HepG2 (cell line): ENCODE measurements around the gene LGALS9. TPM values are rescaled to one million over a fixed set of nuclear protein-coding genes. Genes with fewer than 3 reads are reported as not detected.

ENCODE experiments used
- ATAC-seq: fragments of 200-7000 bp; cut with Tn5 transposase; 3 replicates; pipeline ENCODE4 v1.9.1; 2020; ENCODE audit warnings: mild to moderate bottlenecking, moderate library complexity
- BruUV-seq: library from RNA; stranded (reverse); fragments of 400-500 nt; replicated peaks from 2 replicates; lab custom pipeline; 2021; lab: Mats Ljungman, UMichigan
- CTCF ChIA-PET: fragments of 300-600 bp; formaldehyde crosslinking; extraction: SDS; loops from one replicate; lab custom pipeline; 2021; ENCODE audit warnings: low total read pairs, inconsistent platforms, low intra/inter-chr PET ratio; lab: Yijun Ruan, JAX
- POLR2A ChIA-PET: fragments of 350-600 bp; sonication (Branson Sonifier 250); formaldehyde crosslinking; loops from one replicate; lab custom pipeline; 2020; ENCODE audit warnings: antibody characterized with exemption, inconsistent platforms; lab: Yijun Ruan, JAX
- DNase-seq: peaks from one replicate; pipeline ENCODE4 v3.0.0-alpha.2; 2015; ENCODE audit warnings: low spot score
- FAIRE-seq: peaks from 3 replicates; lab custom pipeline; 2011; peaks lifted over from hg19 to GRCh38; lab: Jason Lieb, UNC
- H2AFZ ChIP-seq: one replicate; pipeline ENCODE4 v1.6.1; 2011; ENCODE audit warnings: low read length, inconsistent platforms
- H3K27ac ChIP-seq: fragments of 300-600 bp; 3 replicates; pipeline ENCODE4 v1.8.0; 2011; ENCODE audit warnings: mixed run types, mild to moderate bottlenecking, mixed read lengths, low read length, inconsistent platforms; ENCODE audit not compliant: insufficient read depth; ENCODE audit errors: extremely low read length
- H3K27me3 ChIP-seq, 2 experiments: fragments of 200-600 bp in 1 of 2; 2 replicates in 1 of 2; 3 replicates in 1 of 2; pipeline versions ENCODE4 v1.6.0 to v1.8.0; 2011; ENCODE audit warnings: low read length in 2 of 2, mild to moderate bottlenecking in 2 of 2, moderate library complexity in 2 of 2, inconsistent platforms in 1 of 2; ENCODE audit not compliant: insufficient read depth in 2 of 2, control insufficient read depth in 1 of 2
- H3K36me3 ChIP-seq, 2 experiments: fragments of 200-600 bp in 1 of 2; replicated peaks in 1 of 2; 2 replicates in 1 of 2; 3 replicates in 1 of 2; pipeline versions ENCODE4 v1.5.1 to v1.8.0; 2011; ENCODE audit warnings: low read length in 2 of 2, inconsistent platforms in 1 of 2; ENCODE audit not compliant: insufficient read depth in 2 of 2, control insufficient read depth in 1 of 2
- H3K4me1 ChIP-seq: 2 replicates; pipeline ENCODE4 v1.5.1; 2012; ENCODE audit warnings: low read length, inconsistent platforms; ENCODE audit not compliant: insufficient read depth
- H3K4me2 ChIP-seq: 2 replicates; pipeline ENCODE4 v1.6.0; 2011; ENCODE audit warnings: low read depth, low read length, inconsistent platforms
- H3K4me3 ChIP-seq, 3 experiments: fragments of 200-600 bp in 1 of 3; sonication (generic), shearing (Covaris generic) in 1 of 3; replicated peaks in 1 of 3; 2 replicates each; pipeline ENCODE4 v1.5.1; 2011 to 2016; ENCODE audit warnings: low read length in 3 of 3, inconsistent platforms in 2 of 3, low read depth in 2 of 3, mild to moderate bottlenecking in 2 of 3, control low read depth in 1 of 3, mixed read lengths in 1 of 3; ENCODE audit not compliant: insufficient read depth in 1 of 3
- H3K79me2 ChIP-seq: one replicate; pipeline ENCODE4 v1.6.1; 2011; ENCODE audit warnings: low read length, inconsistent platforms; ENCODE audit not compliant: insufficient read depth
- H3K9ac ChIP-seq: 2 replicates; pipeline ENCODE4 v1.6.0; 2011; ENCODE audit warnings: mild to moderate bottlenecking, low read depth, low read length, inconsistent platforms; ENCODE audit not compliant: insufficient read depth
- H3K9me3 ChIP-seq: 2 replicates; pipeline ENCODE4 v1.5.1; 2012; ENCODE audit warnings: mild to moderate bottlenecking, low read length
- H4K20me1 ChIP-seq: 2 replicates; pipeline ENCODE4 v1.6.0; 2011; ENCODE audit warnings: inconsistent platforms, mild to moderate bottlenecking, low read length, moderate library complexity; ENCODE audit not compliant: insufficient read depth
- CSRNP1 ChIP-seq: sonication (generic); formaldehyde crosslinking; IDR thresholded peaks from 2 replicates; pipeline ENCODE4 v1.8.1; 2023; ENCODE audit warnings: mild to moderate bottlenecking, missing genetic modification reagents
- ELF3 ChIP-seq: IDR thresholded peaks from 2 replicates; pipeline ENCODE4 v1.6.1; 2016; ENCODE audit warnings: missing genetic modification reagents, missing compliant biosample characterization
- EZH2 ChIP-seq: conservative IDR thresholded peaks from 2 replicates; pipeline ENCODE4 v1.6.1; 2012; ENCODE audit warnings: mild to moderate bottlenecking, low read depth, low read length, moderate library complexity
- FOSL2 ChIP-seq: sonication (generic); formaldehyde crosslinking; IDR thresholded peaks from 2 replicates; pipeline ENCODE4 v1.4.0; 2020; ENCODE audit warnings: missing genetic modification reagents
- JARID2 ChIP-seq: sonication (generic); formaldehyde crosslinking; IDR thresholded peaks from 2 replicates; pipeline ENCODE4 v1.8.1; 2023; ENCODE audit warnings: missing genetic modification reagents, inconsistent platforms; ENCODE audit not compliant: insufficient replicate concordance
- KAT2B ChIP-seq: fragments of 150-350 bp; IDR thresholded peaks from 2 replicates; pipeline ENCODE4 v1.6.1; 2014; ENCODE audit warnings: low read depth, low read length, borderline replicate concordance
- MAFK ChIP-seq, 2 experiments: IDR thresholded peaks in 1 of 2; conservative IDR thresholded peaks in 1 of 2; 2 replicates each; pipeline ENCODE4 v1.6.1; 2011; ENCODE audit warnings: improper control_type of control experiment in 2 of 2, low read length in 2 of 2
- MNT ChIP-seq: fragments of 450-650 bp; IDR thresholded peaks from 2 replicates; pipeline ENCODE4 v1.6.1; 2016
- NFE2L2 ChIP-seq: fragments of 150-350 bp; IDR thresholded peaks from 2 replicates; pipeline ENCODE4 v1.6.1; 2014; ENCODE audit warnings: low read length
- PREB ChIP-seq: sonication (generic); formaldehyde crosslinking; IDR thresholded peaks from 2 replicates; pipeline ENCODE4 v1.4.0; 2020; ENCODE audit warnings: missing genetic modification reagents
- SRF ChIP-seq: IDR thresholded peaks from 2 replicates; pipeline ENCODE4 v1.6.1; 2011; ENCODE audit warnings: mild to moderate bottlenecking, low read depth, low read length, moderate library complexity
- ZFX ChIP-seq: sonication (generic); formaldehyde crosslinking; IDR thresholded peaks from 2 replicates; pipeline ENCODE4 v1.4.0; 2020; ENCODE audit warnings: mild to moderate bottlenecking, low read depth, missing genetic modification reagents, moderate library complexity
- ZNF382 ChIP-seq: sonication (generic); formaldehyde crosslinking; IDR thresholded peaks from 2 replicates; pipeline ENCODE4 v1.5.0; 2020; ENCODE audit warnings: missing genetic modification reagents, mild to moderate bottlenecking, borderline replicate concordance
- ZNF441 ChIP-seq: sonication (generic); formaldehyde crosslinking; IDR thresholded peaks from 2 replicates; pipeline ENCODE4 v1.7.0; 2021; ENCODE audit warnings: missing genetic modification reagents, borderline replicate concordance
- ZNF687 ChIP-seq: sonication (generic); formaldehyde crosslinking; IDR thresholded peaks from 2 replicates; pipeline ENCODE4 v1.5.1; 2020; ENCODE audit warnings: mild to moderate bottlenecking, missing genetic modification reagents, moderate library complexity
- ZNF792 ChIP-seq: IDR thresholded peaks from 2 replicates; pipeline ENCODE4 v1.6.1; 2016
- WGBS: methylation state at CpG from one replicate; pipeline ENCODE4 v1.1.6; 2017; ENCODE audit warnings: low lambda C conversion rate; 5-methylcytosine and 5-hydroxymethylcytosine counted together
- in situ Hi-C: cut with HindIII; loops from 2 replicates; pipeline ENCODE4 v1.10.0; 2017; ENCODE audit warnings: low pct_unique_long_range_greater_than_20kb; ENCODE audit not compliant: extremely low pct_ligation_motif_present
- intact Hi-C: fragments of 100-400 bp; cut with micrococcal nuclease; formaldehyde crosslinking; loops from one replicate; pipeline ENCODE4 v1.10.0; 2022; ENCODE audit not compliant: unreplicated experiment
- polyA plus RNA-seq, 8 experiments: library from polyadenylated mRNA; depleted of rRNA in 3 of 8; stranded (reverse) in 7 of 8; unstranded in 1 of 8; fragments of >200 nt; fragmentation: Illumina TruSeq in 4 of 8; extraction: Trizol in 4 of 8; gene quantifications; 2 replicates each; pipeline versions ENCODE4 v1.2.1 to v1.2.3, GENCODE V29; 2011 to 2016; ENCODE audit warnings: low read depth in 4 of 8, missing spikeins in 1 of 8, mixed read lengths in 1 of 8; ENCODE audit not compliant: insufficient read depth in 1 of 8
- total RNA-seq, 5 experiments: library from RNA; depleted of rRNA; stranded (reverse); fragments of >200 nt; fragmentation: Illumina TruSeq; extraction: Trizol; gene quantifications; 2 replicates each; pipeline ENCODE4 v1.2.3, GENCODE V29; 2016; ENCODE audit warnings: low read depth in 1 of 5

LGALS9 gene
- total and polyA plus RNA-seq, 2 of the 13 experiments (the other 11 are each of a cell fraction or from before 2014, with no cell fraction given): 0.40 to 1.4 TPM

GRCh38 chr17:27633312-27634025, 2.5 kb downstream of the LGALS9 start:
- 15% methylated on average over 4 of the region's 14 CpGs for WGBS
- H3K9ac ChIP-seq: no peak overlapping the region
- no peaks in the 10 kb centered on the region for H3K9me3 ChIP-seq
- ChIA-PET POLR2A (no interaction called here), CTCF (no interaction called here)
- H3K36me3 ChIP-seq: no peaks in the 10 kb centered on the region
- H4K20me1 ChIP-seq: no peaks in the 10 kb centered on the region
- DNase-seq: peak; percentile 12
- peaks cover 17% of the 10 kb centered on the region for H3K4me1 ChIP-seq
- ATAC-seq: peak; percentile 78
- no peak overlapping the region for H2AFZ ChIP-seq
- FAIRE-seq: no peak
- BruUV-seq: no TSS peak
- peak overlapping the region in 1 of 3 experiments; percentile 24; a peak in 1 of 6 replicates for H3K4me3 ChIP-seq
- no peak overlapping the region for H3K27ac ChIP-seq
- H3K27me3 ChIP-seq: no peaks in the 10 kb centered on the region
- in situ Hi-C loops (no loop called here), intact Hi-C loops (no loop called here)
- no peaks in the 10 kb centered on the region for H3K79me2 ChIP-seq
- H3K4me2 ChIP-seq: peak overlapping the region; percentile 56
- no peak for TF ChIP-seq JARID2 (CRISPR knock-in tag)
- no peak for TF ChIP-seq PREB (CRISPR knock-in tag)
- TF ChIP-seq ZFX (CRISPR knock-in tag): 0 out of 2 replicates have a peak, but pooled peaks have one; percentile 7
- TF ChIP-seq ZNF792: no peak
- TF ChIP-seq ZNF382: no peak
- peak; percentile 70 for TF ChIP-seq FOSL2 (CRISPR knock-in tag)
- no peak for TF ChIP-seq EZH2
- peak; percentile 37 for TF ChIP-seq ZNF687 (CRISPR knock-in tag)
- TF ChIP-seq MAFK (conservative IDR thresholded peaks at IDR 0.05 in 1 of 2, IDR thresholded peaks at IDR 0.05 in 1 of 2; ENCODE audit: low read length in 2 of 2): peak; percentile 84 to 95
- TF ChIP-seq KAT2B: peak; percentile 26; the same call in 1 of the 2 replicates
- TF ChIP-seq NFE2L2: peak; percentile 73; the same call in 1 of the 2 replicates
- TF ChIP-seq ELF3 (CRISPR knock-in tag): no peak
- no peak for TF ChIP-seq CSRNP1 (CRISPR knock-in tag)
- TF ChIP-seq ZNF441 (CRISPR knock-in tag): no peak
- no peak for TF ChIP-seq MNT
- TF ChIP-seq SRF: no peak
